Activated CD8-positive, alpha-beta T cell treated with anti-CD3 and anti-CD28 coated beads, Interleukin-2, amount 10 ng/mL, durations not matched to agents 7 days and 5 days (primary cell): Measurements from ENCODE around the gene DNAJA1. TPM values are rescaled to one million over a fixed set of nuclear protein-coding genes. Genes with fewer than 3 reads are reported as not detected.

Experiments
- ATAC-seq: fragments of 150-1000 bp; cut with Tn5 transposase; one replicate; pipeline ENCODE4 v1.10.0; 2021; ENCODE audit warnings: moderate library complexity
- CTCF ChIA-PET: fragments of 350-600 bp; sonication (Branson Sonifier 250); formaldehyde crosslinking; loops from one replicate; lab custom pipeline; 2021; ENCODE audit warnings: antibody characterized with exemption; lab: Charles Lee
- POLR2A ChIA-PET: fragments of 350-600 bp; sonication (Branson Sonifier 250); formaldehyde crosslinking; loops from one replicate; lab custom pipeline; 2021; ENCODE audit warnings: antibody characterized with exemption; lab: Charles Lee
- DNase-seq: peaks from one replicate; pipeline ENCODE4 v3.0.0-alpha.2; 2020
- H3K27ac Mint-ChIP-seq: one replicate; pipeline ENCODE4 v1.8.0; 2021; ENCODE audit warnings: mild to moderate bottlenecking, mixed read lengths
- H3K27me3 Mint-ChIP-seq: one replicate; pipeline ENCODE4 v1.8.0; 2021; ENCODE audit warnings: low read depth, mixed read lengths
- H3K36me3 Mint-ChIP-seq: one replicate; pipeline ENCODE4 v1.8.0; 2021; ENCODE audit warnings: low read depth, mixed read lengths
- H3K4me1 Mint-ChIP-seq: one replicate; pipeline ENCODE4 v1.8.0; 2021; ENCODE audit warnings: low read depth, mixed read lengths
- H3K4me3 Mint-ChIP-seq: one replicate; pipeline ENCODE4 v1.8.0; 2021; ENCODE audit warnings: mild to moderate bottlenecking, mixed read lengths
- H3K9me3 Mint-ChIP-seq: one replicate; pipeline ENCODE4 v1.8.0; 2022; ENCODE audit warnings: mixed read lengths; ENCODE audit not compliant: insufficient read depth
- total RNA-seq, 2 experiments: library from RNA; stranded (reverse); gene quantifications; one replicate each; pipeline ENCODE4 v1.2.3, GENCODE V29; 2021

The DNAJA1 gene
- total RNA-seq, 2 experiments from 2014 or later: 158 to 159 TPM

GRCh38 chr9:33013962-33014664, 11.0 kb upstream of the DNAJA1 start:
- Mint-ChIP-seq H3K27ac (no peak overlapping the region), H3K27me3 (no peaks in the 10 kb centered on the region), H3K36me3 (no peaks in the 10 kb centered on the region), H3K4me1 (no peaks in the 10 kb centered on the region), H3K4me3 (no peak overlapping the region), H3K9me3 (no peaks in the 10 kb centered on the region)
- no peak for ATAC-seq
- ChIA-PET CTCF (no interaction called here), POLR2A (interaction anchor here (0.6 to 3.9 kb wide), 2 partner anchors 11 to 31 kb away, joined by 3 to 35 read pairs; partner anchors contain the start of gene DNAJA1)
- no peak for DNase-seq

DNA sequence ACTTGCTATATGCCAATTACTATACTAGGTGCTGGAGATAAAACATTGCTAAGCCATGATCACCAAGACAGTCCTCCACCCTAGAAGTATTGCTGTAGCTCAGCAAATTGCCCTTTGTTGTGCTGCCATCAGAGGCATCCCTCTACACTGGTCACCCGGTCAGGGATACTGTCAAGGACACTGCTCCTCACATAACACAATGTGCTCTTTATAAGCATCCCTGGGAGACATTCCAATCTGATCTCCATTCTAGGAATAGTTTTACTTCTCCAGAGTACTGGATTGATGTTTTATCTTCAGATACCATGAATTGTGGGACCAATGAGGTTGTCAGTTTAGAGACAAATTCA, 10.4 kb upstream of the DNAJA1 start:
- H3K4me1 Mint-ChIP-seq: no peaks in the 10 kb centered on the region
- no peaks in the 10 kb centered on the region for H3K9me3 Mint-ChIP-seq
- ATAC-seq (no peak), DNase-seq (no peak)
- no peak overlapping the region for H3K4me3 Mint-ChIP-seq
- POLR2A ChIA-PET: interaction anchor here (3.9 kb wide), 1 partner anchor 10 kb away, joined by 35 read pairs; the partner anchor contains the start of gene DNAJA1
- no peaks in the 10 kb centered on the region for H3K27me3 Mint-ChIP-seq
- CTCF ChIA-PET: no interaction called here
- H3K27ac Mint-ChIP-seq: no peak overlapping the region
- H3K36me3 Mint-ChIP-seq: no peaks in the 10 kb centered on the region

- ChIA-PET POLR2A (interaction anchor here (1.3 kb wide), 1 partner anchor 16 kb away, joined by 4 read pairs; the partner anchor contains the start of gene APTX), CTCF (no interaction called here)
- ATAC-seq: no peak
- Mint-ChIP-seq H3K27me3 (no peaks in the 10 kb centered on the region), H3K27ac (no peak overlapping the region), H3K36me3 (peaks cover 7% of the 10 kb centered on the region), H3K9me3 (no peaks in the 10 kb centered on the region), H3K4me1 (peaks cover 5% of the 10 kb centered on the region), H3K4me3 (no peak overlapping the region)
- no peak for DNase-seq
Measured at GRCh38 chr9:33017283-33018041, 7.6 kb upstream of the DNAJA1 start.

- CTCF ChIA-PET: interaction anchor here (1.1 kb wide), 1 partner anchor 9 kb away, joined by 3 read pairs; no protein-coding TSS in a partner anchor
Measured at GRCh38 chr9:33019797-33020196, 5.3 kb upstream of the DNAJA1 start.

DNA sequence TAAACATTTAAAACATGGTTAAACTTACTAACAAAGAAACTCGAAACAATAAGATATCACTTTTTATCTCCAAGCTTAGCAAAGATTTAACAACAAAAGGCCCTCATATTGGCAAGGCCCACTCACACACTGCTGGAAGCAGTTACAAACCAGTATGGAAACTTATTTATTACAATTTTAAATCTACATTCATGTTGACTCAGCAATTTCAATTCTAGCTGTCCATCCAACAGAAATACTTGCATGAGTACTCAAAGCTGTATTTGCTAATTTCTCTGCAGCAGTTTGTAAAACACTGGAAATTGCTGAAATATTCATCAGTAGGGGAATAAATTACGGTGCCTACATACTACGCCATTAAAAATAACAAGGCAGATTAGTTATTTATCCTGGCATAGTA, 2.8 kb upstream of the DNAJA1 start:
- peaks cover 39% of the 10 kb centered on the region for H3K4me1 Mint-ChIP-seq
- ATAC-seq (no peak), DNase-seq (no peak)
- no peak overlapping the region for H3K27ac Mint-ChIP-seq
- ChIA-PET POLR2A (interaction anchor here (0.5 to 4.6 kb wide), 2 partner anchors 21 to 268 kb away, joined by 3 to 77 read pairs; partner anchors contain the start of genes APTX and NFX1), CTCF (interaction anchor here (0.6 kb wide), 1 partner anchor 18 kb away, joined by 3 read pairs; no protein-coding TSS in a partner anchor)
- no peaks in the 10 kb centered on the region for H3K27me3 Mint-ChIP-seq
- H3K4me3 Mint-ChIP-seq: no peak overlapping the region
- H3K9me3 Mint-ChIP-seq: no peaks in the 10 kb centered on the region
- H3K36me3 Mint-ChIP-seq: peaks cover 30% of the 10 kb centered on the region

More at GRCh38 chr9:33019797-33020196, 5.3 kb upstream of the DNAJA1 start:
- H3K9me3 Mint-ChIP-seq: no peaks in the 10 kb centered on the region
- no peak for DNase-seq
- no peak for ATAC-seq
- POLR2A ChIA-PET: interaction anchor here (0.5 kb wide), 1 partner anchor 591 kb away, joined by 4 read pairs; no protein-coding TSS in a partner anchor
- no peaks in the 10 kb centered on the region for H3K27me3 Mint-ChIP-seq
- no peak overlapping the region for H3K4me3 Mint-ChIP-seq
- peaks cover 25% of the 10 kb centered on the region for H3K4me1 Mint-ChIP-seq
- peaks cover 16% of the 10 kb centered on the region for H3K36me3 Mint-ChIP-seq
- no peak overlapping the region for H3K27ac Mint-ChIP-seq

GRCh38 chr9:33022755-33023154, 2.3 kb upstream of the DNAJA1 start:
- peaks cover 39% of the 10 kb centered on the region for H3K4me1 Mint-ChIP-seq
- peaks cover 34% of the 10 kb centered on the region for H3K36me3 Mint-ChIP-seq
- CTCF ChIA-PET: interaction anchor here (0.6 kb wide), 1 partner anchor 18 kb away, joined by 3 read pairs; no protein-coding TSS in a partner anchor
- peak overlapping the region; percentile 57 for H3K27ac Mint-ChIP-seq
- POLR2A ChIA-PET: interaction anchor here (0.5 to 4.6 kb wide), 2 partner anchors 21 to 268 kb away, joined by 3 to 77 read pairs; partner anchors contain the start of genes APTX and NFX1
- no peak overlapping the region for H3K4me3 Mint-ChIP-seq
- DNase-seq (no peak), ATAC-seq (no peak)
- H3K27me3 Mint-ChIP-seq: no peaks in the 10 kb centered on the region
- H3K9me3 Mint-ChIP-seq: no peaks in the 10 kb centered on the region

- peaks cover 47% of the 10 kb centered on the region for H3K4me1 Mint-ChIP-seq
Measured at GRCh38 chr9:33023661-33024060, 1.4 kb upstream of the DNAJA1 start.

DNA sequence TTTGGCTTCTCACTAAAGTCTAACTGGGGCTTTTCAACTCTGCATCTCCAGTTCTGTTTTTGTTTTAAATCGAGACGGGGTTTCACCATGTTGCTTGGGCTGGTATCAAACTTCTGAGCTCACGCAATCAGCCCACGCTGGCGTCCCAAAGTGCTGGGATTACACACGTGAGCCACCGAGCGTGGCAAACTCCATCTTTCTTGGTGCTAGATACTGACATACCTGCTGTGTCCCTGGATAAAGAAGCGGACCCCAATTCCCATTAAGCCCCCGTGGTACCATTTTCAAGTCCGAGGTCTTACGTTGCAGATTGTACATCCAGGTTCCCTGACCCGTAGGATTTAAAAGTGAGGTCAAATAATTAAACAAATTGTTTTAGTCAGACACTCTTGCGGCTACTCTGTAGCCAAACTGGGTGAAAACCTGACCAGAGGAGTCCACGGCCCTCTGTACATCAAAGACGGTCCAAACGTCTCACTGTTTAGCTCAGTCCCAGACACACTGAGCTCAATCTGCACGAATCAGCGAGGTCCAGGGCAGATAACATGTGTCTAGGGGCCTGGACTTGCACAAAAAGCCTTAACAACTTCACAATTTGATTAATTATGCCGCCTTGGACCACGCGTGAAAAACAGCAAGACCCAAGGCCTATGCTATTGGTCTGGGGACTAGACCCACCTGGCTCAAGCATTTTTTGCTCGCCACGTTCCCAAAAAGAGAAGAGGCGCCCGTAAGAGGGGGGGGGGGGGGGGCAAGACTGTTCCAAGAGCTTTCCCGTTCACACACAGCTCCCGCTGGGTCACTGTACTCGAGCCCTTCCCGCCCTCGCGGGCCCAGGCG, 727 bp upstream of the DNAJA1 start:
- no peak for ATAC-seq
- ChIA-PET POLR2A (interaction anchor here (0.6 to 4.6 kb wide), 40 partner anchors 8 to 499 kb away, joined by 3 to 77 read pairs (median 4); partner anchors contain the start of genes APTX, B4GALT1, NFX1 and NOL6), CTCF (interaction anchor here (1.1 to 1.4 kb wide), 2 partner anchors 23 to 443 kb away, joined by 3 read pairs; partner anchors contain the start of gene APTX)
- DNase-seq: peak; percentile 28
- peak overlapping the region; percentile 96 for H3K4me3 Mint-ChIP-seq
- H3K27me3 Mint-ChIP-seq: no peaks in the 10 kb centered on the region
- H3K4me1 Mint-ChIP-seq: peaks cover 54% of the 10 kb centered on the region
- peak overlapping the region; percentile 91 for H3K27ac Mint-ChIP-seq
- no peaks in the 10 kb centered on the region for H3K9me3 Mint-ChIP-seq
- peaks cover 48% of the 10 kb centered on the region for H3K36me3 Mint-ChIP-seq

More at GRCh38 chr9:33023661-33024060, 1.4 kb upstream of the DNAJA1 start:
- CTCF ChIA-PET: no interaction called here
- POLR2A ChIA-PET: interaction anchor here (2.6 to 4.6 kb wide), 4 partner anchors 10 to 498 kb away, joined by 14 to 77 read pairs (median 33); partner anchors contain the start of genes APTX, RIGI and SMU1
- no peak for DNase-seq
- peaks cover 42% of the 10 kb centered on the region for H3K36me3 Mint-ChIP-seq
- H3K27ac Mint-ChIP-seq: peak overlapping the region; percentile 91
- H3K4me3 Mint-ChIP-seq: peak overlapping the region; percentile 96
- no peak for ATAC-seq
- no peaks in the 10 kb centered on the region for H3K9me3 Mint-ChIP-seq
- no peaks in the 10 kb centered on the region for H3K27me3 Mint-ChIP-seq

GRCh38 chr9:33025572-33026342, 684 bp downstream of the DNAJA1 start:
- peak overlapping the region; percentile 91 for H3K27ac Mint-ChIP-seq

DNA sequence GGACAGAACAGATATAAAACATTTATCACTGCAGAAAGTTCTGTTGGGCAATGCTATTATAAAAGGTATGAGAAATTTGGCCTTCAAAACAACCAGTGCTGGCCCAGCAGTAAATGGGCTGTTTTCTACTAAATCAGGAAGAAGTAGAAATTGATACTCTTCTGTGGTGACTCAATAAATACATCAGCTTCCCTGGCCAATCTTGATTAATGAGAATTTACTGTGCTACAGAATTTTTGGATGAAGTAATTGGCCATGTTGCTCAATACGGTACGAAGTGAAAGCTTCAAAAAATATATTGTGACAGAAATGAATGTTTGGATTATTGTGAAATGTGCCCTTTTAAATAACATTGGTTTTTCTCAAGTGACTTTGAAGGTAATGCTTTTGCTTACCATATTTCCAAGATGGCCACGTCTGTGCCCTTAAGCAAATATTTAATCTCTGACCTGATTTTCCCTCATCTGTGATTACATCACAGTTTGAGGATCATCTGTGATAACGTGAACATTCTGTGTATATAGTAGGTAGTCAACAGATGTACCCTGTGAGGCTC, 4.2 kb downstream of the DNAJA1 start:
- Mint-ChIP-seq H3K27me3 (no peaks in the 10 kb centered on the region), H3K9me3 (no peaks in the 10 kb centered on the region), H3K4me3 (peak overlapping the region; percentile 63), H3K4me1 (peaks cover 61% of the 10 kb centered on the region), H3K27ac (no peak overlapping the region), H3K36me3 (peaks cover 72% of the 10 kb centered on the region)
- no peak for ATAC-seq
- ChIA-PET CTCF (interaction anchor here (1.3 kb wide), 1 partner anchor 15 kb away, joined by 3 read pairs; no protein-coding TSS in a partner anchor), POLR2A (no interaction called here)
- no peak for DNase-seq

More at GRCh38 chr9:33025572-33026342, 684 bp downstream of the DNAJA1 start:
- peak overlapping the region; percentile 96 for H3K4me3 Mint-ChIP-seq
- peaks cover 52% of the 10 kb centered on the region for H3K36me3 Mint-ChIP-seq
- ChIA-PET POLR2A (interaction anchor here (0.6 to 4.6 kb wide), 21 partner anchors 9 to 500 kb away, joined by 3 to 77 read pairs (median 6); partner anchors contain the start of genes APTX, NFX1, NOL6 and RIGI), CTCF (interaction anchor here (0.8 to 2.2 kb wide), 10 partner anchors 9 to 444 kb away, joined by 3 to 9 read pairs (median 3); partner anchors contain the start of gene APTX)
- peaks cover 64% of the 10 kb centered on the region for H3K4me1 Mint-ChIP-seq
- DNase-seq (peak; percentile 81), ATAC-seq (peak; percentile 38)
- H3K27me3 Mint-ChIP-seq: no peaks in the 10 kb centered on the region
- no peaks in the 10 kb centered on the region for H3K9me3 Mint-ChIP-seq
